ENCODE measurements around the gene NARS2. TPM values are rescaled to one million over a fixed set of nuclear protein-coding genes. Genes with fewer than 3 reads are reported as not detected.

The NARS2 gene
- total RNA-seq, 3 donors from 2014 or later (not counting 1 experiment from before 2014, with no cell fraction given): 6.5 to 9.6 (median 8.8) TPM

DNA sequence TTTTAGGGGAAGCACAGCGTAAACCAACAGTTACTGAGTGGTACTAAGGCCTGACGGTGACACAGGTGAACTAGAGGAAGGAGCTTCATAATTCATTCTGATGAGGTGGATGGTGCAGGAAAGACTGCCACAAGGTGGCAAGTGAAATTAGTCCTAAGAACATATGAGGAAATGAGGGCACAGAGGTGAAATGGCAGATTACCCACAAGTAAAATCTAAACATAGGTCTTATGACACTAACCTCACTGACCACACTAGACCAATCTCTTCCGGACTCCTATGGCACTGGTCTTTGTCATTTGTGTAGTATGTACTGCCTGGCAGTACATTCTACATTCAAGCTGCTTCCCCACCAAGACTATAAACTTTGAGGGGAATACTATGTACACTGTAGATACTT, 177.3 kb downstream of the NARS2 start:
- ATAC-seq (peak; percentile 88 to 92 (median 89)), DNase-seq (peak in 1 of 2 donors; percentile 33)
- Mint-ChIP-seq H3K4me3 (no peak overlapping the region), H3K27ac (peak overlapping the region in 1 of 2 donors; percentile 28), H3K36me3 (no peaks in the 10 kb centered on the region), H3K4me1 (peaks cover 10 to 14% of the 10 kb centered on the region in 2 donors), H3K9me3 (no peaks in the 10 kb centered on the region), H3K27me3 (ENCODE audit: low read depth in 2 of 2) (no peaks in the 10 kb centered on the region)
- Histone ChIP-seq H3K4me3 (ENCODE audit: low read length) (no peak overlapping the region), H3K27me3 (ENCODE audit: control insufficient read depth, insufficient read depth, low read length) (no peaks in the 10 kb centered on the region), H3K9me3 (ENCODE audit: control insufficient read depth, insufficient read depth, low read length) (no peaks in the 10 kb centered on the region), H3K27ac (ENCODE audit: low read length) (no peak overlapping the region), H3K4me1 (ENCODE audit: control insufficient read depth, insufficient read depth, low read length) (no peaks in the 10 kb centered on the region), H3K36me3 (ENCODE audit: control insufficient read depth, insufficient read depth, low read length) (no peaks in the 10 kb centered on the region)
- intact Hi-C loops (cut with micrococcal nuclease): no loop called here
- 20% methylated on average over 2 of the region's 3 CpGs for WGBS (ENCODE audit: insufficient coverage)
- TF ChIP-seq, protein P1, sequence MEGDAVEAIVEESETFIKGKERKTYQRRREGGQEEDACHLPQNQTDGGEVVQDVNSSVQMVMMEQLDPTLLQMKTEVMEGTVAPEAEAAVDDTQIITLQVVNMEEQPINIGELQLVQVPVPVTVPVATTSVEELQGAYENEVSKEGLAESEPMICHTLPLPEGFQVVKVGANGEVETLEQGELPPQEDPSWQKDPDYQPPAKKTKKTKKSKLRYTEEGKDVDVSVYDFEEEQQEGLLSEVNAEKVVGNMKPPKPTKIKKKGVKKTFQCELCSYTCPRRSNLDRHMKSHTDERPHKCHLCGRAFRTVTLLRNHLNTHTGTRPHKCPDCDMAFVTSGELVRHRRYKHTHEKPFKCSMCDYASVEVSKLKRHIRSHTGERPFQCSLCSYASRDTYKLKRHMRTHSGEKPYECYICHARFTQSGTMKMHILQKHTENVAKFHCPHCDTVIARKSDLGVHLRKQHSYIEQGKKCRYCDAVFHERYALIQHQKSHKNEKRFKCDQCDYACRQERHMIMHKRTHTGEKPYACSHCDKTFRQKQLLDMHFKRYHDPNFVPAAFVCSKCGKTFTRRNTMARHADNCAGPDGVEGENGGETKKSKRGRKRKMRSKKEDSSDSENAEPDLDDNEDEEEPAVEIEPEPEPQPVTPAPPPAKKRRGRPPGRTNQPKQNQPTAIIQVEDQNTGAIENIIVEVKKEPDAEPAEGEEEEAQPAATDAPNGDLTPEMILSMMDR (IDR thresholded peaks at IDR 0.05): no peak

DNA sequence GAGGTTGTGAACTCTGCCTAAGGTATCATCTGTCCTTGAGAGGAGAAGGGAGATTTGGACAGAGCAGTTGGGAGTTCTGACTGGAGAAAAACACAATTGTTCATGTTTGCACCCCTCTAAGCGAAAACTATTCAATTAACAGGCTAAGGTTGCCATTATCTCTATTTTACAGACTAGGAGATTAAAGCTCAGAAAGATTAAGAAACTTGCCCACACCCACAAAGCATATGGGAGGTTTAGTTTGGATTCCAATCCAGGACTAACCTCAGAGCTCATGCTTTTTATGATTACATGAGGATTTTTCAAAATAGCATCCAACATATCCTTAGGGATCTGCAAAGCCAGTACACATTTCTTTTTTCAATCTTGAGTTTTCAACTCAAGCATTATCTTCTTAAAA, 179.1 kb downstream of the NARS2 start:
- TF ChIP-seq, protein P1 (IDR thresholded peaks at IDR 0.05): no peak
- DNase-seq: no peak
- H3K27ac Mint-ChIP-seq: no peak overlapping the region
- Histone ChIP-seq H3K9me3 (ENCODE audit: control insufficient read depth, insufficient read depth, low read length) (no peaks in the 10 kb centered on the region), H3K4me1 (ENCODE audit: control insufficient read depth, insufficient read depth, low read length) (no peaks in the 10 kb centered on the region), H3K27ac (ENCODE audit: low read length) (no peak overlapping the region), H3K4me3 (ENCODE audit: low read length) (no peak overlapping the region), H3K27me3 (ENCODE audit: control insufficient read depth, insufficient read depth, low read length) (no peaks in the 10 kb centered on the region), H3K36me3 (ENCODE audit: control insufficient read depth, insufficient read depth, low read length) (no peaks in the 10 kb centered on the region)
- no peak overlapping the region for H3K4me3 Mint-ChIP-seq
- peaks cover 10 to 14% of the 10 kb centered on the region in 2 donors for H3K4me1 Mint-ChIP-seq
- H3K36me3 Mint-ChIP-seq: no peaks in the 10 kb centered on the region
- WGBS (ENCODE audit: insufficient coverage): no CpG with 5 or more reads among the region's 1 CpG
- H3K9me3 Mint-ChIP-seq: no peaks in the 10 kb centered on the region
- H3K27me3 Mint-ChIP-seq (ENCODE audit: low read depth in 2 of 2): no peaks in the 10 kb centered on the region
- no peak for ATAC-seq
- intact Hi-C loops (cut with micrococcal nuclease): no loop called here

DNA sequence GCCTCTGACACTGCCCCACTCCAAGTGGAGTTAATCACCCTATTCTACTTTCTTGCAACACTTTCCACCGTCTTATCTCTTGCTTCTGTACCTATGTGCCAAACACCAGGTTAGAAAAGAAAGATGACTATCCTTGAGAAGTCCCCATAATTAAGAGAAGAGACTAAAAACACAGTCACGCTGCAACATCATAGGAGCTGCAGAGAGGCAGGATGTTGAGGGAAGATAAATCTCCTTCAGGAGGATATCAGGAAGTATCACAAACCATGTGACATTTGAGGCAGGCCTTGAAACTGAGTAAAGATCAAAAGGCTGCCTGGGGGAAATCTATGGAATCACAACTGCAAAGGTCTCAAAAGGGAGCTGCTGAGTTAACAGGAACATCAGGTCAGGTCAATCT, 181.8 kb downstream of the NARS2 start:
- TF ChIP-seq, protein P1 (IDR thresholded peaks at IDR 0.05): no peak
- 79% methylated on average over 2 of the region's 2 CpGs for WGBS (ENCODE audit: insufficient coverage)
- Mint-ChIP-seq H3K27ac (no peak overlapping the region), H3K9me3 (no peaks in the 10 kb centered on the region), H3K4me3 (no peak overlapping the region), H3K4me1 (peaks cover 9 to 14% of the 10 kb centered on the region in 2 donors), H3K27me3 (ENCODE audit: low read depth in 2 of 2) (no peaks in the 10 kb centered on the region), H3K36me3 (no peaks in the 10 kb centered on the region)
- no peak overlapping the region for H3K27ac ChIP-seq (ENCODE audit: low read length)
- no peak for ATAC-seq
- no peaks in the 10 kb centered on the region for H3K27me3 ChIP-seq (ENCODE audit: control insufficient read depth, insufficient read depth, low read length)
- H3K36me3 ChIP-seq (ENCODE audit: control insufficient read depth, insufficient read depth, low read length): no peaks in the 10 kb centered on the region
- no peak for DNase-seq
- no peaks in the 10 kb centered on the region for H3K9me3 ChIP-seq (ENCODE audit: control insufficient read depth, insufficient read depth, low read length)
- no peaks in the 10 kb centered on the region for H3K4me1 ChIP-seq (ENCODE audit: control insufficient read depth, insufficient read depth, low read length)
- no peak overlapping the region for H3K4me3 ChIP-seq (ENCODE audit: low read length)
- intact Hi-C loops (cut with micrococcal nuclease): no loop called here

DNA sequence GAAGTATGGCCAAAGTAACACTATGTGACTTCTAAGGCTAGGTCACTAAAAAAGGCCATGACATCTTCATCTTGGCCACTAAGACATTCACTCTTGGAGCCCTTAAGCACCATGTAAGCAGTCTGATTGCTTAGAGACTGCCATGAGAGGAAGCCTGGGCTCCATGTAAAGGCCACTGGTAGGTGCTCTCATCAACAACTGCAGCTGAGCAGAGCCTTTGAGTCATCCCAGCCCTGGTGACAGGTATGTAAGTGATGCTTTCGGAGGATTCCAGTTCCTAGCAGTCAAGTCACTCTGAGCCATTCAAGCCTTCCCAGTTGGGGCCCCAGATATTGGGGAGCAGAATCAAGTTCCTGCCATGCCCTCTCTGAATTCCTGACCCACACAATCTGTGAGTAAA, 183.2 kb downstream of the NARS2 start:
- no peaks in the 10 kb centered on the region for H3K9me3 Mint-ChIP-seq
- H3K27me3 Mint-ChIP-seq (ENCODE audit: low read depth in 2 of 2): no peaks in the 10 kb centered on the region
- WGBS (ENCODE audit: insufficient coverage): 93% methylated on average over 1 of the region's 1 CpG
- H3K4me1 Mint-ChIP-seq: peaks cover 0 to 5% of the 10 kb centered on the region in 2 donors
- no peaks in the 10 kb centered on the region for H3K36me3 ChIP-seq (ENCODE audit: control insufficient read depth, insufficient read depth, low read length)
- no peaks in the 10 kb centered on the region for H3K27me3 ChIP-seq (ENCODE audit: control insufficient read depth, insufficient read depth, low read length)
- H3K4me3 ChIP-seq (ENCODE audit: low read length): no peak overlapping the region
- H3K36me3 Mint-ChIP-seq: no peaks in the 10 kb centered on the region
- no peaks in the 10 kb centered on the region for H3K9me3 ChIP-seq (ENCODE audit: control insufficient read depth, insufficient read depth, low read length)
- H3K4me3 Mint-ChIP-seq: no peak overlapping the region
- no peak overlapping the region for H3K27ac ChIP-seq (ENCODE audit: low read length)
- no peaks in the 10 kb centered on the region for H3K4me1 ChIP-seq (ENCODE audit: control insufficient read depth, insufficient read depth, low read length)
- no peak overlapping the region for H3K27ac Mint-ChIP-seq
- no peak for DNase-seq
- TF ChIP-seq, protein P1 (IDR thresholded peaks at IDR 0.05): no peak
- intact Hi-C loops (cut with micrococcal nuclease): no loop called here
- ATAC-seq: no peak

Measured in natural killer cell (primary cell).